22Rv1 (cell line): Measurements from ENCODE around the gene HSP90AB1.

Experiments used
- CTCF ChIP-seq: fragments of 450-650 bp; IDR thresholded peaks from 2 replicates; pipeline ENCODE4 v1.5.1; 2017; ENCODE audit warnings: mild to moderate bottlenecking
- ZFX ChIP-seq: fragments of 450-650 bp; IDR thresholded peaks from 2 replicates; pipeline ENCODE4 v1.6.1; 2017; ENCODE audit warnings: antibody characterized with exemption, borderline replicate concordance

GRCh38 chr6:44298055-44298803, 51.3 kb downstream of the HSP90AB1 start:
- TF ChIP-seq CTCF (no peak), ZFX (no peak)
